Stimulated activated naive CD8-positive, alpha-beta T cell treated with anti-CD3 and anti-CD28 coated beads, Interleukin-15, amount 100 ng/mL, for 72 hours (primary cell): ENCODE results near the gene SLC4A5.
A peak's percentile ranks its signal among the peaks of the same experiment; 100 is the strongest.

Source experiments
- ATAC-seq: fragments of 150-1000 bp; cut with Tn5 transposase; 2 replicates; pipeline ENCODE4 v1.10.0; 2021; ENCODE audit warnings: mild to moderate bottlenecking, moderate library complexity
- DNase-seq, 2 donors: peaks; one replicate each; pipeline ENCODE4 v3.0.0; 2021 to 2022
- H3K27ac Mint-ChIP-seq, 2 donors: one replicate each; pipeline ENCODE4 v1.8.0; 2022; ENCODE audit warnings: mild to moderate bottlenecking in 2 of 2, mixed read lengths in 2 of 2, moderate library complexity in 2 of 2
- H3K27me3 Mint-ChIP-seq: one replicate; pipeline ENCODE4 v1.8.0; 2022; ENCODE audit warnings: mixed read lengths
- H3K4me1 Mint-ChIP-seq: one replicate; pipeline ENCODE4 v1.8.0; 2022; ENCODE audit warnings: mild to moderate bottlenecking, mixed read lengths
- H3K4me3 Mint-ChIP-seq, 2 donors: one replicate each; pipeline ENCODE4 v1.8.0; 2022; ENCODE audit warnings: mild to moderate bottlenecking in 2 of 2, mixed read lengths in 2 of 2, moderate library complexity in 1 of 2
- H3K9me3 Mint-ChIP-seq, 2 donors: one replicate each; pipeline ENCODE4 v1.8.0; 2022; ENCODE audit warnings: mixed read lengths in 2 of 2

The SLC4A5 gene, protein sequence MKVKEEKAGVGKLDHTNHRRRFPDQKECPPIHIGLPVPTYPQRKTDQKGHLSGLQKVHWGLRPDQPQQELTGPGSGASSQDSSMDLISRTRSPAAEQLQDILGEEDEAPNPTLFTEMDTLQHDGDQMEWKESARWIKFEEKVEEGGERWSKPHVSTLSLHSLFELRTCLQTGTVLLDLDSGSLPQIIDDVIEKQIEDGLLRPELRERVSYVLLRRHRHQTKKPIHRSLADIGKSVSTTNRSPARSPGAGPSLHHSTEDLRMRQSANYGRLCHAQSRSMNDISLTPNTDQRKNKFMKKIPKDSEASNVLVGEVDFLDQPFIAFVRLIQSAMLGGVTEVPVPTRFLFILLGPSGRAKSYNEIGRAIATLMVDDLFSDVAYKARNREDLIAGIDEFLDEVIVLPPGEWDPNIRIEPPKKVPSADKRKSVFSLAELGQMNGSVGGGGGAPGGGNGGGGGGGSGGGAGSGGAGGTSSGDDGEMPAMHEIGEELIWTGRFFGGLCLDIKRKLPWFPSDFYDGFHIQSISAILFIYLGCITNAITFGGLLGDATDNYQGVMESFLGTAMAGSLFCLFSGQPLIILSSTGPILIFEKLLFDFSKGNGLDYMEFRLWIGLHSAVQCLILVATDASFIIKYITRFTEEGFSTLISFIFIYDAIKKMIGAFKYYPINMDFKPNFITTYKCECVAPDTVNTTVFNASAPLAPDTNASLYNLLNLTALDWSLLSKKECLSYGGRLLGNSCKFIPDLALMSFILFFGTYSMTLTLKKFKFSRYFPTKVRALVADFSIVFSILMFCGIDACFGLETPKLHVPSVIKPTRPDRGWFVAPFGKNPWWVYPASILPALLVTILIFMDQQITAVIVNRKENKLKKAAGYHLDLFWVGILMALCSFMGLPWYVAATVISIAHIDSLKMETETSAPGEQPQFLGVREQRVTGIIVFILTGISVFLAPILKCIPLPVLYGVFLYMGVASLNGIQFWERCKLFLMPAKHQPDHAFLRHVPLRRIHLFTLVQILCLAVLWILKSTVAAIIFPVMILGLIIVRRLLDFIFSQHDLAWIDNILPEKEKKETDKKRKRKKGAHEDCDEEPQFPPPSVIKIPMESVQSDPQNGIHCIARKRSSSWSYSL

DNA sequence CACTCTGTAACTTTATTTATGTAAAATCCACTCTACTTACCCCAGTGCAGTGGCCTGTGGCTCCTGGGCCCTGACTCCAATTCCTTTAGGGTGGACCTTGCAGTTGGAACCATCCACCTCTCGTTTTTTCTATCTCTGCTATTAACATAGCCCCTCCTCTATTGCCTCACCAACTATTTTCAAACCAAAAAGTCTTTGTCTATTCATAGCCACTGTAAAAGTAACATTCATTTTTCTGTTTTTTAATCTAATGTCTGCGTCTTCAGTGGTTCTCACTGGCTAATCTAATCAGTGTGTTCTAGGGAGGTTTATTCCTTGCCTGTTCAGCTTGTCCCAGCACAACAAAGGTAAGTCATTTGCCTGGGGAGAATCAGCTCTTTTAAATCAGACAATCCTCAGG, at the start of gene SLC4A5:
Gene SLC4A5, minus strand, starts transcription at position 101 of the 400 bp plus-strand sequence. CDS start 28,393 bp downstream, outside the sequence.
- Mint-ChIP-seq H3K4me3 (no peak within 1 kb of the TSS), H3K9me3 (no peaks in the 10 kb centered on the region), H3K4me1 (no peaks in the 10 kb centered on the region), H3K27me3 (no peaks in the 10 kb centered on the region), H3K27ac (peak within 1 kb of the TSS in 1 of 2 donors; percentile 31)
- no peak for DNase-seq
- no peak for ATAC-seq

DNA sequence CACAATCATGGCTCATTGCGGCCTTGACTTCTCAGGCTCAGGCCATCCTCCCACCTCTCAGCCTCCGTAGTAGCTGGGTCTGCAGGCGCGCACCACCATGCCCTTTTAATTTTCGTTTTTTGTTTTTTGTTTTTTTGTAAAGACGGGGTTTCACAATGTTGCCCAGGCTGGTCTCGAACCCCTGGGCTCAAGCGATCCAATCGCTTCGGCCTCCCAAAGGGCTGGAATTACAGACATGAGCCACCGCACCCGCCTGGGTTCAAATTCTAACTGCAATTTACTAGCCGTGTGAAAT, 49.2 kb upstream of the SLC4A5 start:
- no peak for ATAC-seq
- H3K27me3 Mint-ChIP-seq: no peaks in the 10 kb centered on the region
- peak overlapping the region in 1 of 2 donors; percentile 59 for H3K27ac Mint-ChIP-seq
- no peak for DNase-seq
- H3K4me3 Mint-ChIP-seq: peak overlapping the region; percentile 89 to 93
- no peaks in the 10 kb centered on the region for H3K4me1 Mint-ChIP-seq
- no peaks in the 10 kb centered on the region for H3K9me3 Mint-ChIP-seq

DNA sequence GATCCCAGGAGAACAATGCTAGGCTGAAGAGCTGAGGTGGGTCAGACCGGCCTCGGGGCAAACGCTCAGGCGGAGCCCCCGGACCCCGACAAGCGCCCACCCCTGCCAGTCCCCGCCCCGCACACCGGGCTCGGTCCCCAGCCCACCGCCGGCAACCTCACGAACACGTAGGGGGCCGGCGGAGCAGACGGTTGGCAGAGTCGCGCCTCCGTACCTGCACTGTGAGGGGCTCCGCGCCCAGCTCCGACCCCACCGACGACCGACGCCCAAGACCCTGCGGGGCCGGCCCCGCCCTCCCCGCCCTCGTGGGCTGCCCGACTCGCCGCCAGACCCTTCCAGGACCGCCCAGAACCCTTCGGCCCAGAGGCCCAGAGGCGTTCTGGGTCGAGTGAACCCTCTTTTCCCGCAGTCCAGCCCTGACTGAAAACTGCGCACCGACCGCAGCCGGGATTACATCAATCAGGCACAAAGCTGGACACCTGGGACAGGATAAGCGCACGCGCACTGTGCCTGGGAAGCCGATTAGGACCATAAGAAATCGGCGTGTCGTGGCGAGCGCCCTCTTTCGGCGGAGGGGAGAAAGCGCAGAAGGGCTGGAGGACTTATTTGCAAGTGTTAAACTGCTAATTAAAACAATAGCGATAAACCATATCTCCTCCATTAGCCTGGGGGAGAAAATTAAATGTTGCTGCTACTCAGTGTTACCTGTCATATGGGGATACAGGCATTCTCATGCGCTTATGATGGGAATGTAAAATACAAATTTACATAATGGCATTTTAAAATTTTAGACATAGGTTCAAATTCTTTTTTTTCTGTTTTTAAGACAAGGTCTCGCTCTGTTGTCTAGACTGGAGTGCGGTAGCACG, 48.6 kb upstream of the SLC4A5 start:
- Mint-ChIP-seq H3K27ac (peak overlapping the region; percentile 99 to 100), H3K27me3 (no peaks in the 10 kb centered on the region), H3K9me3 (no peaks in the 10 kb centered on the region), H3K4me3 (peak overlapping the region; percentile 89 to 93), H3K4me1 (no peaks in the 10 kb centered on the region)
- peak; percentile 95 to 96 for DNase-seq
- peak; percentile 89 for ATAC-seq

DNA sequence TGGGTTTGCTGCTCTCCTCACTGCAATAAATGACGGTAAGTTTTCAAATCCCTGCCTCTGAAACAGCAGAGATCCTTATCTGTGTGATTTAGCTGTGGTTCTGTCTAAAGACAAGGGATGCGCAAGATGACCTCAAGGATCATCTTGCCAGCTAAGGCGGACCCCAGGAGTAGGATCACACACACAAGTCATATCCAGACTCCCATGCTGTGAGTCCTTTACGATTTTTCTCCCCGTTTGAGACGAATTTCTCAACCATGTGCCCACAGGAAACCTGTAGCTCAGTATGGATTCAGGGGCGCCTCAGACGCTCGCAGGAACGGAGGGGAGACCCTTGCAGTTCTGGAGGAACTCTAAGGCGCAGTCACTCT, 48.0 kb upstream of the SLC4A5 start:
- H3K9me3 Mint-ChIP-seq: no peaks in the 10 kb centered on the region
- H3K4me1 Mint-ChIP-seq: no peaks in the 10 kb centered on the region
- H3K27me3 Mint-ChIP-seq: no peaks in the 10 kb centered on the region
- DNase-seq (no peak), ATAC-seq (peak; percentile 46)
- peak overlapping the region; percentile 89 to 93 for H3K4me3 Mint-ChIP-seq
- peak overlapping the region; percentile 69 to 81 for H3K27ac Mint-ChIP-seq

DNA sequence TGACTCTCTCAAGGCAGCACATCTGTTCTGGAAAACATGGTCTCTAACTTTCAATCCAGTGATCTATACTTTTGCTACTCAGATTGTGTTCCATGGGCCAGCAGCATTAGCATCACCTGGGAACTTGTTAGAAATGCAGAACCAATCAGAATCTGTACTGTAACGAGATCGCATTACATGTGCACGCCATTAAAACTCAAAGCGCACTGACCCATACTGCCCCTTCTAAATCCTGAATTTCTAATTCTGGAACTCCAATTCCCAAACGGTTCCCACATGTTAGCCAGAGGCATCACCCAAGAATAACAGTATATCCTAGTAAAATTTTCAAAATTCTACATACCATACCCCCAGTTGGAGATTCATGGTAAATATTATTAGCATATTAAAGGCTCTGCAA, 47.4 kb upstream of the SLC4A5 start:
- Mint-ChIP-seq H3K27me3 (no peaks in the 10 kb centered on the region), H3K4me1 (no peaks in the 10 kb centered on the region), H3K4me3 (peak overlapping the region; percentile 89 to 93), H3K9me3 (no peaks in the 10 kb centered on the region), H3K27ac (no peak overlapping the region)
- DNase-seq (no peak), ATAC-seq (no peak)

DNA sequence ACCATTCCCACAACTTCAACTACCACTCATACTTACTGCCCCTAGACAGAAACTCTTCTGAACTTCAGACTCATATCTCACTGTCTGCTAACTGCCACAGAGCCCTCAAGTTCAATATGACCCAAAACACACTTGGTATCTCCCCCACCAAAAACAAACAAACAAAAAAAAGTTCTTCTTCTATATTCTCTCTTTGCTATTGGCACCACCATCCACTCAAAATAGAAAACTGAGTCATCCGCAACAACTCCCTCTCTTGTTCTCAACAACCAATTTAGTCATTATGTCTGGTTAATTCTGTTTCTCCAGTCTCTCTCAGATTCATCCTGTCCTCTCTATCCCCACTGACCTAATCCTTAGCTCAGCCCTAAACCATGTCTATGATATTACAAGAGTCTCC, 44.1 kb upstream of the SLC4A5 start:
- H3K9me3 Mint-ChIP-seq: no peaks in the 10 kb centered on the region
- H3K27ac Mint-ChIP-seq: no peak overlapping the region
- no peaks in the 10 kb centered on the region for H3K4me1 Mint-ChIP-seq
- ATAC-seq (peak; percentile 22), DNase-seq (no peak)
- H3K27me3 Mint-ChIP-seq: no peaks in the 10 kb centered on the region
- no peak overlapping the region for H3K4me3 Mint-ChIP-seq

DNA sequence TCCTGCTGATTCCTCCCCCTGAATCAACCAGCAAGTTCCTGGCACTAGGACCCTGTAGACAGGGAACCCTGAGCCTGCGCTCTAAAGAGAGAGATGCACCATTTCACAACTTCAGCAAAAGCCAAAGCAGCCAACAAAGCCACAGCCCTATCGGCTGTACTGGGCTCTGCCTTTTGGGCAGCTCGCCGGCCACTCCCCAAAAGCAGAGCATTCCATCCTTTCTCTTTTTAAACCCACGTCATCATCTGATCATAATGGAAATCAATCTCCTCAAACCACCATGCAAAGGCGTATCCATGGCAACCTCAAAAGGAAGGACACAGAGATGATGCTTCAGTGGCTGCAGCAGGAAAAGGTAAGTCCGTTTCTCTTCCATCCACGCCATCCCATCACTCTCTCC, 42.2 kb upstream of the SLC4A5 start:
- no peak overlapping the region for H3K27ac Mint-ChIP-seq
- no peak for DNase-seq
- H3K27me3 Mint-ChIP-seq: no peaks in the 10 kb centered on the region
- ATAC-seq: no peak
- no peaks in the 10 kb centered on the region for H3K9me3 Mint-ChIP-seq
- no peak overlapping the region for H3K4me3 Mint-ChIP-seq
- H3K4me1 Mint-ChIP-seq: peaks cover 16% of the 10 kb centered on the region

DNA sequence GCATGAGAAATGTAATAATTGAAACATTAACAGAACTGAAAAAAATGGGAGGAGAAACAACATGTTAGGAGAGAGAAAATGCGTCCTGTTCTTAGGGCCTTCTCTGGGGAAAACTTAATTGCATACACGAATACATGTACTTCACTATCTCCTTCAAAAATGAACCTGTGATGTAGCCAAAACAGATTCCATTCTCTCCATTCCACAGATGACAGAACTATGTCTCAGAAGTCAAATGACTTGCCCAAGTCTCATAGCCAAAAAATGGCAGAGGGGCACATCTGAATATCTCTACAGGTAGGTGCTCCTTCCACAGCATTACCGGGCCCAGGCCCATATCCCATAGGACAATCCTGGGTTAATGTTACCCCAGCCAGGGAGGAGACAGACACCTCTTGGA, 40.8 kb upstream of the SLC4A5 start:
- H3K4me3 Mint-ChIP-seq: no peak overlapping the region
- DNase-seq (no peak), ATAC-seq (no peak)
- H3K27ac Mint-ChIP-seq: no peak overlapping the region
- H3K4me1 Mint-ChIP-seq: peaks cover 29% of the 10 kb centered on the region
- H3K9me3 Mint-ChIP-seq: no peaks in the 10 kb centered on the region
- no peaks in the 10 kb centered on the region for H3K27me3 Mint-ChIP-seq

DNA sequence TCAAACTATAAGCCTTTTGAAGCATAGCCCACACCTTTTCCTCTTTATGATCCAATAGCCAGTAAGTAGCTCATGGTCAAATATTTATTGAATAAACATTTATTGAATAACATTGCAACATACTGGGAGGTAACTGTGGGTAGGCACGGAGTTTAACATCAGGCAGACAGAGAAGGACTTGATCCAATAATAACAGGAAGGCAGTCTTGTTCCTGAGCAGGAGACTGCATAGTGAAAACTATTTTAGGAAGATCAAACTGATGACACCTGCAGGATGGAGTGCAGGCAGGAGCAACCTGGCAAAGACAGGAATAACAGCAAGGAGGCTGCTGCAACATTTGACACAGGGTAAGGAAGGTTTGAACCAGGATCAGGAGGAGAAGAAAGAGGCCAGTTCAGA, 40.0 kb upstream of the SLC4A5 start:
- ATAC-seq (no peak), DNase-seq (no peak)
- Mint-ChIP-seq H3K4me3 (no peak overlapping the region), H3K27me3 (no peaks in the 10 kb centered on the region), H3K27ac (no peak overlapping the region), H3K4me1 (peaks cover 36% of the 10 kb centered on the region), H3K9me3 (no peaks in the 10 kb centered on the region)

DNA sequence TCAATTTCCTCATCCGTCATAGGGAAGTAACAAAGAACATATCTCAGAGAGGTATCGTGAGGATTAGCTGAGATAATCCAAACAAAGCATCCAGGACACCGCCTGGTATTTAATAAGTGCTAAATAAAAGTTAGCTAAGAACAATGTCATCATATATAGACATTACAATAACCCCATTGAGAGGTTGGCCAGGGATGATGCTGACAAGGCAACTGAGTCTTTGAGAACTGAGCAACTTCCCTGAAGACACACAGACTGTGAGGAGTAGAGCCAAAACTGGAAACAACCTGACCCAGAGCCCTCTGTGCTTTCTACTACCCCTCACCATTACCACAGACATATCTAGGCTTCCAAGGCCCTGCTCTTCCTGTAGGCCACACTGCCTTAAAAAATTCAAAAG, 38.5 kb upstream of the SLC4A5 start:
- H3K4me1 Mint-ChIP-seq: peaks cover 41% of the 10 kb centered on the region

DNA sequence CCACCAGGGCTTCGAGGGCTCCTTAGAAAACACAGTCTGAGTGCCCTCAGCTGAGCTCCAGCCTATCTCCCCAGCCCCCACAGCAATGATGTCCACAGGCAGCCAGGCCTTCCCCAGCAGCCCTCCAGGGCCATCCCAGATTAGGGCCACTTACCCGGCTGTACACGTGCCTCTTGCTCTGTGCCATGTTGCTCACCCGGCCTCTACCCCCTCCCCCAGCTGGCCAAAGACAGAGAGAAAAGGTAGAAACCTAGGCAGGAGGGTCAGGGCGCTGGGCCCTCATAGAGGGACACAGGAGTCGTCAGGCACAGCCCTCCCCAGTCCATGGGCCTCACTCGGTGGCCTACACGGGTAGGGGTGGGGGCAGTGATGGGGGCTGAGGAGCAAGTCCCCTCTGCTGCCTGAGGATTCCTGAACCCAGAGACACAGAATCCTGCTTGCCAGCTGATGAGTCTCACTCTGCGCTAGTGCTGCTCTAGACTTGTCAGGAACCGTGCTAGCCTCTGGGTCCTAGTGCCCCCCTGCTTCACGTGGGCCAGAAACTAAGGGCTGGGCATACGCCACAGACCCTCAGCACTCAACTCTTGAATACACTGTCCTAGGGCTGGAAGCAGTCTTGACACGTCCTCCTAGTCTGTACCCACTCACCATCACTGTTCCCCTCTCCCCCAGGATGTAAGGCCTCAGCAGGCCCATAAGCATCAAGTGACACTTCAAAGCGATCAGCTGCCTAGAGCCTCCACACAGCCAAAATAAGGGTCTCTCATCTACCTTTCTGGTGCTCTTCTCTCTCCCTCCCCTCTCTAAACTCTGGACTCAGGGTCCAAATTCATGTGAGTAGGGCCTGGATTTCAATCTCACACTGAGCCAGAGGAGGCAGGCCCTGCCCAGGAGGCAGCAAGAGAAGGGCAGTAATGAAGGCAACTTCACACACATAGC, 36.9 kb upstream of the SLC4A5 start, which contains the start of gene DCTN1:
Gene DCTN1, minus strand, starts transcription at position 461 of the 939 bp plus-strand sequence. Its CDS starts 274 bp downstream, at position 187.
- peak in 1 of 2 donors; percentile 13 for DNase-seq
- Mint-ChIP-seq H3K27ac (no peak within 1 kb of the TSS), H3K27me3 (no peaks in the 10 kb centered on the region), H3K4me1 (peaks cover 50% of the 10 kb centered on the region), H3K9me3 (no peaks in the 10 kb centered on the region), H3K4me3 (peak within 1 kb of the TSS; percentile 14 to 20)
- peak; percentile 85 for ATAC-seq

More for the DNA sequence above, 38.5 kb upstream of the SLC4A5 start:
- Mint-ChIP-seq H3K4me3 (no peak overlapping the region), H3K9me3 (no peaks in the 10 kb centered on the region), H3K27ac (no peak overlapping the region), H3K27me3 (no peaks in the 10 kb centered on the region)
- ATAC-seq: no peak
- DNase-seq: no peak

DNA sequence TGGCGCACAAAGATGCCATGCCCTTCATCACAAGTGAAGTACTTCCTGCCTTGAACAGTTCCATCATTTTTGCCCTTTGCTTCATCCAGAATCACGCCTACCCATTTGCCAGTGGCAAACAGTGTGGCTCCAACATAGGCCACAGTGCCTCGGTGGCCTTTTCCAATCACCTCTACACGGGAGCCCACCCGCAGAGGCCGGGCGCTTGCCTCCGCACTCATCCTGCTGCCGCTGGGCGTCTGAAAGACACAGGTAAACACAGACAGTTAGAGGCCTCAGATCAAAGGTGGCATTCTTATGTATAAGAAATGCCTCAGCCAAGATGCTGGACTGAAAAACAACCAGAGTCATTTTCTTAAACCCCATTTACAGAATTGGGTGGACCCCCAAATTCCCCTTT, 34.8 kb upstream of the SLC4A5 start:
- H3K4me1 Mint-ChIP-seq: peaks cover 50% of the 10 kb centered on the region
- no peaks in the 10 kb centered on the region for H3K27me3 Mint-ChIP-seq
- no peak overlapping the region for H3K4me3 Mint-ChIP-seq
- H3K9me3 Mint-ChIP-seq: no peaks in the 10 kb centered on the region
- no peak for DNase-seq
- no peak for ATAC-seq
- no peak overlapping the region for H3K27ac Mint-ChIP-seq

DNA sequence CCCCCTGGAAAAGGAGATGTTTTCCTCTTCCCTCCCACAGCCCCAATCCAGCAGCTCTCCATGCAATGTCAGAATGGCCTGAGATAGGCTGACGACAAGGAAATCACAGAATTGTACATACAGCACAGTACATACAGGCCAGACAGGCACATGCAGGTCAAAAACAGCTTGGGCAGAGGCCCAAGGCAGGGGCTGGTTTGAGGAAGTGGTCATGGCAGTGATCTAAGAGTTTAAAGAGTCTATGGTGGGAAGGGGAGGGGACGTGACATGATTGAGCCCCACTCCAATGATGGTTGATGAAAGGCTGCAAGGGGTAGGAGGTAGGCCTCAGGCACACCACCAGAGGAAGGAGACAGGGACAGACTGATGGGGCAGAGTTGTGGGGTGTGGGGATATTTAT, 32.6 kb upstream of the SLC4A5 start:
- peaks cover 38% of the 10 kb centered on the region for H3K4me1 Mint-ChIP-seq
- H3K27me3 Mint-ChIP-seq: no peaks in the 10 kb centered on the region
- ATAC-seq (no peak), DNase-seq (no peak)
- no peaks in the 10 kb centered on the region for H3K9me3 Mint-ChIP-seq
- peak overlapping the region in 1 of 2 donors; percentile 19 for H3K27ac Mint-ChIP-seq
- H3K4me3 Mint-ChIP-seq: no peak overlapping the region

DNA sequence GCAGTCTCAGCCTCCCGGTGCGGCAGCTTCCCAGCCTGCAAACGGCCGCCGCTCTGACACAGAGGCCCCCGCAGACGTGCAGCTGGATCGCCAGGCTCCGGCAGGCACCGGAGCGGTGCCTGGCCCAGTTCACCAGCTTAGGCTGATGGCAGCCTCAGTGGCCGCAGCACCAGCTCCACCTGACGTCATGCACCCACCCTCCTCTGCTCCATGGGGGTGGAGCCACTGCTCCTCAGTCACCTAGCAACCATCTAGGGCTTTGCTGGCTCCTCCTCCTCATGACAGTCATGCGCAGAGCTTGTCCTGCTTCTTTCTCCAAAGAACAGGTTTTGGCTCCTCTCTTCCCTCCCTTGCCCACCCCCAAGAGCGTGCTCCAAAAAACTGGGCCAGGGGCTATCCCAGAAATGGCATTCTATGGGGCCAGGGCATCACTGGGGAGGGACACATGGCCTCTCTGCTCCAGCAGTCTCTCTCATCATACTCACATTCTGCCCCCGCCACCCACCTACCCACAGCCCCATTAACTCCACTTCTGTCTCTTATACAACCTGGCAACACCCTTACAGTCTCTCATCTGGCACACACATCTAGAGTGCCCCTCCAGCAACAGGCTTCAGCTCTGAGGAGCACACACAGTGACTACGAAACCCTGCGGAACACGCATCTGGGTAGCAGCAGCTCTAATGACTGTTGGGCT, 31.4 kb upstream of the SLC4A5 start:
- DNase-seq: no peak
- Mint-ChIP-seq H3K4me3 (no peak overlapping the region), H3K27me3 (no peaks in the 10 kb centered on the region), H3K9me3 (no peaks in the 10 kb centered on the region), H3K27ac (peak overlapping the region in 1 of 2 donors; percentile 66), H3K4me1 (peaks cover 27% of the 10 kb centered on the region)
- ATAC-seq: no peak
